IMR-90 (cell line): ENCODE results near the gene TSKU. TPM values are rescaled to one million over a fixed set of nuclear protein-coding genes. Genes with fewer than 3 reads are reported as not detected.
"Not testable (repeated sequence)": the region's sequence is repeated elsewhere in the genome, so short reads cannot be mapped to it uniquely, and the experiment has no call there.

Experiments used
- ATAC-seq: fragments of 200-7000 bp; cut with Tn5 transposase; 2 replicates; pipeline ENCODE4 v1.9.1; 2020; ENCODE audit warnings: low read depth, mild to moderate bottlenecking, moderate library complexity
- BruUV-seq: library from RNA; stranded (reverse); fragments of 400-500 nt; replicated peaks from 2 replicates; lab custom pipeline; 2021; lab: Mats Ljungman, UMichigan
- CTCF ChIA-PET: fragments of 300-600 bp; formaldehyde crosslinking; extraction: SDS; loops from one replicate; lab custom pipeline; 2021; ENCODE audit warnings: antibody characterized with exemption; lab: Yijun Ruan, JAX
- POLR2A ChIA-PET: fragments of 300-600 bp; sonication (Branson Sonifier 250); formaldehyde crosslinking; loops from one replicate; lab custom pipeline; 2022; ENCODE audit warnings: antibody characterized with exemption; ENCODE audit not compliant: unreplicated experiment; lab: Charles Lee
- DNase-seq: peaks from one replicate; pipeline ENCODE4 v3.0.0; 2013
- H2AFZ ChIP-seq: replicated peaks from 2 replicates; pipeline ENCODE3; 2013; ENCODE audit warnings: low read length, mild to moderate bottlenecking; ENCODE audit not compliant: poor library complexity
- H2AK5ac ChIP-seq: 2 replicates; pipeline ENCODE4 v1.6.1; 2013; ENCODE audit warnings: low read depth, low read length, inconsistent platforms
- H2AK9ac ChIP-seq: replicated peaks from 2 replicates; pipeline ENCODE3; 2013; ENCODE audit warnings: mild to moderate bottlenecking, low read depth, low read length, moderate library complexity; ENCODE audit not compliant: poor library complexity
- H2BK120ac ChIP-seq: 2 replicates; pipeline ENCODE4 v1.6.1; 2013; ENCODE audit warnings: low read depth, low read length, inconsistent platforms
- H2BK15ac ChIP-seq: 3 replicates; pipeline ENCODE4 v1.6.1; 2013; ENCODE audit warnings: low read depth, low read length, inconsistent platforms
- H2BK20ac ChIP-seq: 2 replicates; pipeline ENCODE4 v1.6.1; 2013; ENCODE audit warnings: low read depth, mild to moderate bottlenecking, inconsistent platforms, low read length, moderate library complexity
- H2BK5ac ChIP-seq: 2 replicates; pipeline ENCODE4 v1.6.1; 2013; ENCODE audit warnings: mild to moderate bottlenecking, low read depth, low read length, inconsistent platforms; ENCODE audit not compliant: poor library complexity, severe bottlenecking
- H3K14ac ChIP-seq: replicated peaks from 2 replicates; pipeline ENCODE4 v1.6.1; 2013; ENCODE audit warnings: low read depth, low read length, inconsistent platforms
- H3K18ac ChIP-seq: 2 replicates; pipeline ENCODE4 v1.6.1; 2013; ENCODE audit warnings: low read depth, low read length, control low read depth
- H3K23ac ChIP-seq: 2 replicates; pipeline ENCODE4 v1.6.1; 2013; ENCODE audit warnings: low read depth, low read length, inconsistent platforms
- H3K27ac ChIP-seq: 2 replicates; pipeline ENCODE4 v1.5.1; 2013; ENCODE audit warnings: mild to moderate bottlenecking, control low read depth, low read length; ENCODE audit not compliant: insufficient read depth
- H3K27me3 ChIP-seq: 2 replicates; pipeline ENCODE4 v1.6.1; 2013; ENCODE audit warnings: low read length; ENCODE audit not compliant: control insufficient read depth, insufficient read depth
- H3K36me3 ChIP-seq: 2 replicates; pipeline ENCODE4 v1.6.1; 2013; ENCODE audit warnings: low read length, mixed read lengths; ENCODE audit not compliant: control insufficient read depth, insufficient read depth
- H3K4ac ChIP-seq: 2 replicates; pipeline ENCODE4 v1.6.1; 2013; ENCODE audit warnings: low read depth, low read length, inconsistent platforms
- H3K4me1 ChIP-seq: 2 replicates; pipeline ENCODE4 v1.6.1; 2013; ENCODE audit warnings: low read length, mixed read lengths; ENCODE audit not compliant: control insufficient read depth, insufficient read depth
- H3K4me2 ChIP-seq: 2 replicates; pipeline ENCODE4 v1.6.1; 2013; ENCODE audit warnings: low read depth, mild to moderate bottlenecking, control low read depth, low read length, moderate library complexity
- H3K4me3 ChIP-seq: 2 replicates; pipeline ENCODE4 v1.5.1; 2013; ENCODE audit warnings: low read depth, mild to moderate bottlenecking, control low read depth, low read length, moderate library complexity; ENCODE audit not compliant: insufficient read depth
- H3K56ac ChIP-seq: 2 replicates; pipeline ENCODE4 v1.6.1; 2013; ENCODE audit warnings: low read length, inconsistent platforms; ENCODE audit not compliant: insufficient read depth; ENCODE audit errors: extremely low read depth
- H3K79me1 ChIP-seq, 2 experiments: 2 replicates each; pipeline ENCODE4 v1.6.1; 2013; ENCODE audit warnings: low read length in 2 of 2, inconsistent platforms in 1 of 2, low read depth in 1 of 2
- H3K9ac ChIP-seq: 2 replicates; pipeline ENCODE4 v1.6.1; 2013; ENCODE audit warnings: low read depth, low read length, control low read depth
- H3K9me1 ChIP-seq: 2 replicates; pipeline ENCODE4 v1.6.1; 2013; ENCODE audit warnings: low read length, inconsistent platforms; ENCODE audit not compliant: insufficient read depth
- H3K9me3 ChIP-seq: 2 replicates; pipeline ENCODE4 v1.6.1; 2013; ENCODE audit warnings: low read length; ENCODE audit not compliant: control insufficient read depth, insufficient read depth
- H4K20me1 ChIP-seq: 2 replicates; pipeline ENCODE4 v1.6.1; 2013; ENCODE audit warnings: low read length, inconsistent platforms; ENCODE audit not compliant: insufficient read depth
- H4K5ac ChIP-seq: 2 replicates; pipeline ENCODE4 v1.6.1; 2013; ENCODE audit warnings: mild to moderate bottlenecking, low read depth, low read length, control low read depth
- H4K8ac ChIP-seq, 2 experiments: 2 replicates each; pipeline ENCODE4 v1.6.1; 2013; ENCODE audit warnings: low read depth in 2 of 2, low read length in 2 of 2, control low read depth in 1 of 2, inconsistent platforms in 1 of 2
- H4K91ac ChIP-seq: 2 replicates; pipeline ENCODE4 v1.6.1; 2013; ENCODE audit warnings: low read depth, low read length, inconsistent platforms; ENCODE audit not compliant: insufficient read depth
- BHLHE40 ChIP-seq: fragments of 150-350 bp; IDR thresholded peaks from 2 replicates; pipeline ENCODE4 v1.6.1; 2016; ENCODE audit warnings: mild to moderate bottlenecking, low read depth, low read length
- FOS ChIP-seq: fragments of 150-350 bp; IDR thresholded peaks from 2 replicates; pipeline ENCODE4 v1.6.1; 2016; ENCODE audit warnings: low read depth, low read length
- POLR2A ChIP-seq: IDR thresholded peaks from 2 replicates; pipeline ENCODE4 v1.6.1; 2012; ENCODE audit warnings: mild to moderate bottlenecking, low read depth, low read length
- SMC3 ChIP-seq: fragments of 150-350 bp; IDR thresholded peaks from 2 replicates; pipeline ENCODE4 v1.6.1; 2016; ENCODE audit warnings: low read depth, mild to moderate bottlenecking, antibody characterized with exemption, low read length, moderate library complexity
- WGBS, 2 experiments: methylation state at CpG; one replicate each; pipeline versions ENCODE4 v1.1.5 to v1.1.7; 2013; ENCODE audit warnings: missing lambda C conversion rate in 2 of 2; ENCODE audit not compliant: insufficient read length in 1 of 2; ENCODE audit errors: extremely low coverage in 2 of 2; 5-methylcytosine and 5-hydroxymethylcytosine counted together
- dilution Hi-C: fragments of 300-500 bp; cut with HindIII; formaldehyde crosslinking; loops from one replicate; pipeline ENCODE4 v1.14.3; 2018; ENCODE audit warnings: low sequenced_read_pairs; ENCODE audit not compliant: unreplicated experiment
- in situ Hi-C: fragments of 300-500 bp; cut with MboI; formaldehyde crosslinking; loops from 3 replicates; pipeline ENCODE4 v1.14.3; 2019; ENCODE audit warnings: low sequenced_read_pairs, inconsistent platforms, mixed read lengths
- intact Hi-C: fragments of 100-400 bp; cut with micrococcal nuclease; formaldehyde crosslinking; loops from 2 replicates; pipeline ENCODE4 v1.10.0; 2022
- polyA plus RNA-seq, 3 experiments: library from polyadenylated mRNA; depleted of rRNA; stranded (reverse); fragments of >200 nt; gene quantifications; 2 replicates each; pipeline ENCODE4 v1.2.3, GENCODE V29; 2012; ENCODE audit warnings: low replicate concordance in 1 of 3
- total RNA-seq: library from RNA; depleted of rRNA; stranded (reverse); fragments of >200 nt; gene quantifications from 2 replicates; pipeline ENCODE4 v1.2.3, GENCODE V29; 2012
- TF ChIP-seq, protein P1 (sequence below): fragments of 150-350 bp; IDR thresholded peaks from 2 replicates; pipeline ENCODE4 v1.6.1; 2017; ENCODE audit warnings: mild to moderate bottlenecking, antibody characterized with exemption, low read length, low read depth

TSKU gene
- total and polyA plus RNA-seq, 2 of the 4 experiments (the other 2 are of a cell fraction) = 6.8 to 26.6 TPM

DNA sequence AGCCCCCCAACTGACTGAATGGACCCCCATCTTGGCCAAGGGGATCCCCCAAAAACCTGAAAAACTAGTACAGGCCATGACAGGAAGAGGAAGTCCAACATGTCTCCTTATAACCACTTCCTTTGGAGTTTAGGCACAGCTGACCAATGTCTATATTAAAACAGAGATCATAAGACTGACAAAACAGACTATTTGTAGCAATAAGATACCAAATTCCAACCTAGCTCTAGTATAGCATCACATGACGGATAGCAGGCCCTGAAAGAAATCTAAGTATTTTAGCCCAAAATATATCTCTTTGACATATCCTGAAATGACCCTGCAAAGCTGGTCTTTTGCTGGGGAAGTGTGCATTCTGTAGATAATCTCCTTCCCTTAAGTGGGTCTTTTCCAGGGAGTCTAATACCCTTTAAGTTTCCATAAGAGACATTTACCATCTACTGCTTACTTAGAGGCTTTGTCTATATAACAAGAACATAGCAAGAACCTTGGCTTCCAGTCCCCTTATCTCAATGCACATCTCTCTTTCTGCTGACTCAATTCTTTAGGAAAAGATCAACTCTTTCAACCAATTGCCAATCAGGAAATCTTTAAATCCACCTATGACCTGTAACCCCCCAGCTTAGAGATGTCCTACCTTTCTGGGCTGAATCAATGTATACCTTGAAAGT, 42.7 kb downstream of the TSKU start:
- Histone ChIP-seq H3K4me1 (peaks cover 3% of the 10 kb centered on the region), H2AFZ (no peak overlapping the region), H3K9me3 (no peaks in the 10 kb centered on the region; the same call in 1 of the 2 replicates), H2BK20ac (no peak overlapping the region), H2AK9ac (no peak overlapping the region), H3K36me3 (no peaks in the 10 kb centered on the region), H4K5ac (no peak overlapping the region), H3K4ac (no peak overlapping the region), H2BK5ac (no peak overlapping the region), H3K18ac (no peak overlapping the region), H3K27me3 (peaks cover 16% of the 10 kb centered on the region), H4K91ac (no peak overlapping the region), H4K20me1 (no peaks in the 10 kb centered on the region), H3K79me1 (no peaks in the 10 kb centered on the region), H3K4me2 (no peak overlapping the region), H2BK15ac (no peak overlapping the region), H3K4me3 (no peak overlapping the region), H3K9me1 (peaks cover 5% of the 10 kb centered on the region), H2BK120ac (no peak overlapping the region), H3K14ac (no peak overlapping the region), H4K8ac (no peak overlapping the region), H3K27ac (no peak overlapping the region), H3K23ac (no peak overlapping the region), H3K56ac (no peak overlapping the region), H2AK5ac (no peak overlapping the region), H3K9ac (no peak overlapping the region)
- BruUV-seq = no TSS peak
- TF ChIP-seq FOS (no peak), BHLHE40 (no peak), POLR2A (no peak), SMC3 (no peak)
- TF ChIP-seq, protein P1, sequence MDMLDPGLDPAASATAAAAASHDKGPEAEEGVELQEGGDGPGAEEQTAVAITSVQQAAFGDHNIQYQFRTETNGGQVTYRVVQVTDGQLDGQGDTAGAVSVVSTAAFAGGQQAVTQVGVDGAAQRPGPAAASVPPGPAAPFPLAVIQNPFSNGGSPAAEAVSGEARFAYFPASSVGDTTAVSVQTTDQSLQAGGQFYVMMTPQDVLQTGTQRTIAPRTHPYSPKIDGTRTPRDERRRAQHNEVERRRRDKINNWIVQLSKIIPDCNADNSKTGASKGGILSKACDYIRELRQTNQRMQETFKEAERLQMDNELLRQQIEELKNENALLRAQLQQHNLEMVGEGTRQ = no peak
- ChIA-PET CTCF (no interaction called here), POLR2A (no interaction called here)
- in situ Hi-C loops (no loop called here), intact Hi-C loops (no loop called here), dilution Hi-C loops (no loop called here)
- no CpG with 5 or more reads among the region's 1 CpG for WGBS, 2 experiments
- no peak for DNase-seq
- no peak for ATAC-seq

DNA sequence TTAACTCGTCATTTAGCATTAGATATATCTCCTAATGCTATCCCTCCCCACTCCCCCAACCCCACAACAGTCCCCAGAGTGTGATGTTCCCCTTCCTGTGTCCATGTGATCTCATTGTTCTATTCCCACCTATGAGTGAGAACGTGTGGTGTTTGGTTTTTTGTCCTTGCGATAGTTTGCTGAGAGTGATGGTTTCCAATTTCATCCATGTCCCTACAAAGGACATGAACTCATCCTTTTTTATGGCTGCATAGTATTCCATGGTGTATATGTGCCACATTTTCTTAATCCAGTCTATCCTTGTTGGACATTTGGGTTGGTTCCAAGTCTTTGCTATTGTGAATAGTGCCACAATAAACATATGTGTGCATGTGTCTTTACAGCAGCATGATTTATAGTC, 43.4 kb downstream of the TSKU start:
- H3K18ac ChIP-seq, H3K23ac ChIP-seq, H4K20me1 ChIP-seq, BruUV-seq, H3K4me2 ChIP-seq, CTCF ChIA-PET, H2AFZ ChIP-seq, H3K36me3 ChIP-seq, H3K27ac ChIP-seq, H3K9me3 ChIP-seq, POLR2A ChIA-PET, H2AK9ac ChIP-seq, H3K14ac ChIP-seq, H2BK120ac ChIP-seq, H3K56ac ChIP-seq, H3K4me3 ChIP-seq, in situ Hi-C loops, H2AK5ac ChIP-seq, H2BK15ac ChIP-seq, H4K91ac ChIP-seq, H3K9ac ChIP-seq, H4K8ac ChIP-seq, intact Hi-C loops, DNase-seq, H3K9me1 ChIP-seq, H3K4ac ChIP-seq, H4K5ac ChIP-seq, H3K4me1 ChIP-seq, ATAC-seq, H2BK20ac ChIP-seq, H3K79me1 ChIP-seq, H2BK5ac ChIP-seq, dilution Hi-C loops: not testable (repeated sequence)
- WGBS, 2 experiments = no CpG with 5 or more reads among the region's 3 CpGs
- peaks cover 21% of the 10 kb centered on the region for H3K27me3 ChIP-seq
